22Rv1 (cell line): ENCODE results near the gene SAMD4A.

Source experiments
- H3K27ac ChIP-seq: fragments of 450-650 bp; 2 replicates; pipeline ENCODE4 v1.5.1; 2017
- ZFX ChIP-seq: fragments of 450-650 bp; IDR thresholded peaks from 2 replicates; pipeline ENCODE4 v1.6.1; 2017; ENCODE audit warnings: antibody characterized with exemption, borderline replicate concordance
- TF ChIP-seq, protein P1 (sequence below): fragments of 450-650 bp; IDR thresholded peaks from 2 replicates; pipeline ENCODE4 v1.5.1; 2017; ENCODE audit warnings: mild to moderate bottlenecking

SAMD4A gene

DNA sequence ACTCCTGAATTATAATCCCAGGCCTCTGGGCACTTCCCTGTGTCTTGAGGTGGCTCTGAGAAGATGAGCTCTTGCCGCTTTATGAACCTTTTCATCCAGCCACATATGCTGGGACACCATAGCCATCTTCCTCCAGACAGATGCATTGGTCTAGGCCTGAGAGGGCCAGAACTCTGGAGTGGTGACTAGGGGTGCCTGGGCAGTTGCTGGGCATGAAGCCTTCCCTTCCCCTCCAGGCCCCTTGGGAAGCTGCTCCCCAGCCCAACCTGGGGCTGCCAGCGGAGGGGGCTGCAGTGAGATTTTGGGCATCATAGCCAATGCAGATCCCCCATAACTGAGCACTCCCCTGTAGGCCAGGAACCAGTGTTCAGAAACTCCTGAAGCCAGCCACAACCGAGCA lies 200.5 kb downstream of the SAMD4A start:
- H3K27ac ChIP-seq = no peak overlapping the region
- TF ChIP-seq ZFX = no peak
- TF ChIP-seq, protein P1, sequence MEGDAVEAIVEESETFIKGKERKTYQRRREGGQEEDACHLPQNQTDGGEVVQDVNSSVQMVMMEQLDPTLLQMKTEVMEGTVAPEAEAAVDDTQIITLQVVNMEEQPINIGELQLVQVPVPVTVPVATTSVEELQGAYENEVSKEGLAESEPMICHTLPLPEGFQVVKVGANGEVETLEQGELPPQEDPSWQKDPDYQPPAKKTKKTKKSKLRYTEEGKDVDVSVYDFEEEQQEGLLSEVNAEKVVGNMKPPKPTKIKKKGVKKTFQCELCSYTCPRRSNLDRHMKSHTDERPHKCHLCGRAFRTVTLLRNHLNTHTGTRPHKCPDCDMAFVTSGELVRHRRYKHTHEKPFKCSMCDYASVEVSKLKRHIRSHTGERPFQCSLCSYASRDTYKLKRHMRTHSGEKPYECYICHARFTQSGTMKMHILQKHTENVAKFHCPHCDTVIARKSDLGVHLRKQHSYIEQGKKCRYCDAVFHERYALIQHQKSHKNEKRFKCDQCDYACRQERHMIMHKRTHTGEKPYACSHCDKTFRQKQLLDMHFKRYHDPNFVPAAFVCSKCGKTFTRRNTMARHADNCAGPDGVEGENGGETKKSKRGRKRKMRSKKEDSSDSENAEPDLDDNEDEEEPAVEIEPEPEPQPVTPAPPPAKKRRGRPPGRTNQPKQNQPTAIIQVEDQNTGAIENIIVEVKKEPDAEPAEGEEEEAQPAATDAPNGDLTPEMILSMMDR = no peak

DNA sequence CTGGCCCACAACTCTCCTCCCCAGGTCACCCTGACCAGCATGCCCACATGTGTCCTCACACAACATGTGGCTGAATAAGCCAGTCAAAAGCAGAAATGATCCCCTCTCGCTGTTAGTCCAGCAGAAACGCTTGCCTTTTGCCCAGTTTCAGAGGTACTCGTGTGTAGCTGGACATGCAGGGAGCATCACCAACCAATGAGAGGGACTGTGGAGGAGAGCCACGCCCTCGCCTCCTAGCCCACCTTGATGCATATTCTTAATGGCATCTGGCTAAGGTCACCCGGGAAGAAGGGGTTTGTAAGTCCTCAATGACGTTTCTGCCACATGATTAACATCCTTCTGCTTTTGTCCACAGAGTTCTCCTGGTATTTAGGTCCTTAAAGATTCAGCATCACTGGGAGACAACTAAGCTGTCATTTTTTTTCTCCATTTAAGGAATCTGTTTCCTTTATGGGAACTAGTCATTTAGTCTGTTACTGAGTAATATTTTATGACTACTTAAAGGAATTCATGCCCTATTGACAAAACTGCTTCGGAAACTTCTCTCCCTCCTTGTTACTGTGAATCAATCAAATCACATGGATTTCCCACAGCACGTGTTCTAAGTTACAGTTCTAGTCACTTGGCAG lies 201.7 kb downstream of the SAMD4A start:
- TF ChIP-seq, protein P1 = no peak
- no peak for TF ChIP-seq ZFX

DNA sequence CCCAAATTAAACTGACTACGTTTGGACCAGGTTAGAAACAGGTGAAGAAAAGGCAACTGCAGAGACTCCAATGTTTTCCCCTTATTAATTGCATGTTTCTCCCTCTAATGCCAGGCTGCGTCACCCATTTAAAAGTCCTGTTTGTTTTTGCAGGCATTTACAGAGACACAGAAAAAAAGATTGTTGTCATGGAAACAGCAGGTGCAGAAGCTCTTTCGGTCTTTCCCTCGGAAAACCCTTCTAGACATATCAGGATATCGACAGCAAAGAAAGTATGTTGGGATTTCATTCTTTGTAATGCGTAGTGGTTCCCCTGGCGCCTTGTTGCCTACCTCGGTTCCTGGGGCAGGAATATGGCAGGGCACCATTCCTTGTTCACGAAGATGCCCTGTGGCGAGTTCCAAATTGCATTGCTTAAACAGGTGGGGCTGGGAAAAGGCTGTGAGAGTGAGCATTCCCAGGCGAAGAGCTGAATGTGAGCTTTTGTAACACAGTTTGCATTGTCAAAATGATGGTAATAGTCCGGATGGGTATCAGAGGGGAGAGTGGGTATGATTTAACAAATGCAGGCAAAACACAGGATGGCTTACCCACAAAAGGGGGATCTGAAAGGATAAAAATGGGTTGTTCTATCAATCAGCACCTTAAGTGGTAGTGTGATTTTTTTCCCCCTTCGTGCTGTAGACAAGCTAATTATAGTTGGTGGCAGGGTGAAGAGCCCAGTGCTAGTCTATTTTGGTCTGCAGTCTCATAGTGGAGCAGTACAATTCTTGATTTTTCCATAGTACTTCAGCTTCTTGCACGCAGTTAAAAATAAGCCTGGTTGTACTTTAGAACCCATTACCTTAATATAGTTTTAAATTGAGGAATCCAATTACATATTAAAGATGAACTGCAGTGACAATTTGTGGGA lies 203.3 kb downstream of the SAMD4A start:
- TF ChIP-seq ZFX = no peak
- TF ChIP-seq, protein P1 = no peak
- H3K27ac ChIP-seq = no peak overlapping the region

More for the DNA sequence above, 201.7 kb downstream of the SAMD4A start:
- H3K27ac ChIP-seq = no peak overlapping the region

DNA sequence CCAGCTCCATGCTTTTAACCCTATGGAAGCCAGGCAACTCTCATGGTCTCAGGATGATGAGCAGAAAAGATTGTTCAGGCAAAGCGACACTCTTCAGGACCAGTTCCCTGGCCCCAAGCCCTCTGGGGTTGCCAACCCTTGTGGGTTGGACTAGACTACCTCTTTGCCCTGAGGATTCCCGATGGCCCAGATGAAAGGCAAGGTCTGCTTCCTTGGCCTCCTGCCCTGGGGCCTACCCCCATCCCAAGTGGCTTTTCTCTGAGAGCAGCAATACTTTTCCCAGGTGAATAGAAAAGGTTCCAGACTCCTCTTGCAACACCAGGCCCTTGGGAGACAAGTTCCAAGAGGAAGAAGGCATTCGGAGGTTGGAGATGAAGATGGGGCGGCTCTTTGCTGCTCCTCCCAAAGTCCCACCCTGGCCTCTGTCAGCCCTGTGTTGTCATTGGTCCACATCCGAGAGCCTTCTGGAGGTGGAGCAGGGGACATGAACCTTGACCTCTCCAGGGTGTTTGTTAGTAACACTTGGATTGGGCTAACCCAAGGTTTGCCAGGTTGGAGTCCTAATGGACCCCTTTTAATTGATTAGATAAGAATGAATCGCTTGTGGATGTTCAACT lies 204.6 kb downstream of the SAMD4A start:
- no peak overlapping the region for H3K27ac ChIP-seq
- no peak for TF ChIP-seq ZFX
- TF ChIP-seq, protein P1 = no peak

DNA sequence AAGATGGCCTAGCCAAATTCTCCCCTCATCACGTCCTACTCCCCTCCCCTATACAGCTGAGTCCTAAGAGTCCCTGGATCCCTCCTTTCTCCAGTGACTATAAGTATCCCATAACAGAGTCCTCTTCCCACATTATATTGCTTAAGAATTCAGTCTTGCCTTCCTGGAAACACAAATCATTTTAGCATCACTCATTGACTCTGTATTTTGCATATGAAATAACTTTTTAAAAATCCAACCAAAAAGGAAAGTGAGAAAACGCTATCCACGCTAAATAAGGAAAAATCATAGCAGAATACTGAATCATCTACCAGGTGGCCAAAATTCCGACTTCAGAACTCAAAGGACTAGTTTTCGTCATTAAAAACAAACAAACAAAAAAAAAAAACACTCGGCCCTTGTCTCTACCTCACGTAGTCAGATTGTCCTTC lies 205.5 kb downstream of the SAMD4A start:
- no peak overlapping the region for H3K27ac ChIP-seq
- no peak for TF ChIP-seq ZFX
- TF ChIP-seq, protein P1 = no peak

DNA sequence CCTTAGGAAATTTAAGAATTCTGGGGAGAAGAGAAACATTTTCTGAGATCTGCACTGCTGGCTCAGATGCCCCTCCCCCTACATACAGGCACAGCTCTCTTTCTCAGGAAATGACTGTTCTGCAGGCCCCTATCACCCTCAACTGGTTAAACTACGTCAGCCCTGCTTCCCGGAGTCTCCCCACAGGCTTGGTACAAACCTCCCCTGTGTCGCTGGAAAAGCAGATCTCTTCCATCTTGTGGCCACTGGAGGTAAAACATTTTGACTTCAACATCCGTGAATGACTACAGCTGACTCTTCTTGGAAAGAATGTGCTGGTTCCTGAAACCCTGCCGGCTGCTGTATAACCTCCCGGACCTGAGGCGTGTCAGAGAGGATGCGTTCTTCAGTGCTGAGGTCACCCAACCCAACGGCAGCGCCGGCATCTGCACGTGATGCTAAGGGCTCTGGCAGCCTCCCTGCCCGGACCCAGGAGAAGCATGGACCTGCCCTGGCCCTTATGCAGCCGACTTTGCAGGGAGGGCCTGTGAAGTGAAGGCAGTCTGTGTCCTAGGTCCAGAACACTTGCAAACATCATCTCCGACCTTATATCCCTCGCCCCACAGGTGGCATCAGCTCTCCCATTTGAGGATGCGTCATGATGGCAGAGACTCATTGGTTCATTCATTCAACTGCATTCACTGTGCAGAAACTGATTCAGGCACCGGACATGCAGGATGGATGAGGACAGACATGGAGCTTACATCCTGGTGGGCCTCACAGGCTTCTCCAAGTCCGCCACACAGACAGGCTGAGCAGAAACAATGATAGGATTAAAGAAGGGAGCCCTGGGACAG lies 206.5 kb downstream of the SAMD4A start:
- no peak overlapping the region for H3K27ac ChIP-seq
- no peak for TF ChIP-seq ZFX
- TF ChIP-seq, protein P1 = no peak
